Testis (tissue), 3 donors: ENCODE measurements around the gene WNT16. TPM values are rescaled to one million over a fixed set of nuclear protein-coding genes. Genes with fewer than 3 reads are reported as not detected.

Experiments
- DNase-seq: peaks from one replicate; pipeline ENCODE4 v3.0.0-alpha.2; 2019
- H3K27ac ChIP-seq, 2 donors: fragments of 200-600 bp; sonication (generic); one replicate each; pipeline ENCODE4 v1.5.1; 2019
- H3K27me3 ChIP-seq: fragments of 200-600 bp; sonication (generic); one replicate; pipeline ENCODE4 v1.5.1; 2019
- H3K36me3 ChIP-seq: fragments of 200-600 bp; sonication (generic); one replicate; pipeline ENCODE4 v1.5.1; 2017; ENCODE audit warnings: low read depth; ENCODE audit errors: missing control alignments
- H3K4me1 ChIP-seq: fragments of 200-600 bp; sonication (generic); one replicate; pipeline ENCODE4 v1.5.1; 2019
- H3K4me3 ChIP-seq, 2 donors: fragments of 200-600 bp; sonication (generic); one replicate each; pipeline ENCODE4 v1.5.1; 2017 to 2019
- H3K9me3 ChIP-seq: fragments of 200-600 bp; sonication (generic); one replicate; pipeline ENCODE4 v1.5.1; 2017
- CTCF ChIP-seq, 3 experiments: fragments of 450-650 bp in 2 of 3; fragments of 200-600 bp in 1 of 3; sonication (generic) in 1 of 3; IDR thresholded peaks; one replicate each; pipeline ENCODE4 v1.5.1; 2016 to 2019; ENCODE audit warnings: antibody characterized with exemption in 3 of 3, mild to moderate bottlenecking in 2 of 3, moderate library complexity in 1 of 3
- POLR2A ChIP-seq: fragments of 450-650 bp; IDR thresholded peaks from one replicate; pipeline ENCODE4 v1.6.1; 2017; ENCODE audit warnings: antibody characterized with exemption, mild to moderate bottlenecking, moderate library complexity
- WGBS, 2 donors: methylation state at CpG; one replicate each; pipeline ENCODE4 v1.1.5; 2018; 5-methylcytosine and 5-hydroxymethylcytosine counted together
- intact Hi-C: fragments of 100-400 bp; cut with DNase I; formaldehyde crosslinking; loops from one replicate; pipeline ENCODE4 v1.15.1; 2023; ENCODE audit warnings: low total_unique reads
- polyA plus RNA-seq: library from polyadenylated mRNA; stranded (reverse); fragments of 350-450 nt; fragmentation: Illumina TruSeq; extraction: RNeasy Lipid Tissue Mini Kit (QIAGEN cat#74804); gene quantifications from one replicate; pipeline ENCODE4 v1.2.3, GENCODE V29; 2014; ENCODE audit warnings: low read depth, low replicate concordance; ENCODE audit not compliant: insufficient read depth
- total RNA-seq, 2 donors: library from RNA; depleted of rRNA; stranded (reverse); fragments of >200 nt; gene quantifications; one replicate each; pipeline ENCODE4 v1.2.3, GENCODE V29; 2016

The WNT16 gene
- total and polyA plus RNA-seq, 3 donors from 2014 or later, result 0.12 to 0.51 TPM; not detected in 1

- WGBS, 2 donors, result 91 to 100% methylated on average over 1 of the region's 1 CpG
- Histone ChIP-seq H3K9me3 (no peaks in the 10 kb centered on the region), H3K4me1 (no peaks in the 10 kb centered on the region), H3K27ac (no peak overlapping the region), H3K36me3 (no peaks in the 10 kb centered on the region), H3K4me3 (no peak overlapping the region), H3K27me3 (no peaks in the 10 kb centered on the region)
- no peak for DNase-seq
- TF ChIP-seq POLR2A, result no peak
- no peak for TF ChIP-seq CTCF (IDR thresholded peaks at IDR 0.05)
- intact Hi-C loops, result no loop called here
Observed at GRCh38 chr7:121304102-121304658, 24.6 kb upstream of the WNT16 start.

GRCh38 chr7:121305109-121305508 lies 23.7 kb upstream of the WNT16 start:
- DNase-seq, result no peak
- no peak overlapping the region for H3K4me3 ChIP-seq
- 84 to 86% methylated on average over 3 of the region's 3 CpGs for WGBS, 2 donors
- H3K27ac ChIP-seq, result no peak overlapping the region
- no peaks in the 10 kb centered on the region for H3K36me3 ChIP-seq
- H3K27me3 ChIP-seq, result no peaks in the 10 kb centered on the region
- intact Hi-C loops, result no loop called here
- H3K9me3 ChIP-seq, result no peaks in the 10 kb centered on the region
- no peaks in the 10 kb centered on the region for H3K4me1 ChIP-seq
- no peak for TF ChIP-seq POLR2A
- TF ChIP-seq CTCF (IDR thresholded peaks at IDR 0.05), result no peak

- no peak overlapping the region for H3K27ac ChIP-seq
- WGBS, 2 donors, result 67 to 68% methylated on average over 3 of the region's 3 CpGs
Observed at GRCh38 chr7:121306565-121306964, 22.2 kb upstream of the WNT16 start.

GRCh38 chr7:121307021-121307574 lies 21.7 kb upstream of the WNT16 start:
- Histone ChIP-seq H3K4me3 (no peak overlapping the region), H3K4me1 (no peaks in the 10 kb centered on the region), H3K27ac (no peak overlapping the region), H3K36me3 (no peaks in the 10 kb centered on the region), H3K27me3 (no peaks in the 10 kb centered on the region), H3K9me3 (no peaks in the 10 kb centered on the region)
- WGBS, 2 donors, result 71 to 74% methylated on average over 4 of the region's 4 CpGs
- intact Hi-C loops, result no loop called here
- no peak for DNase-seq
- no peak for TF ChIP-seq POLR2A
- TF ChIP-seq CTCF (IDR thresholded peaks at IDR 0.05), result no peak

More at GRCh38 chr7:121306565-121306964, 22.2 kb upstream of the WNT16 start:
- Histone ChIP-seq H3K4me3 (no peak overlapping the region), H3K27me3 (no peaks in the 10 kb centered on the region), H3K36me3 (no peaks in the 10 kb centered on the region), H3K9me3 (no peaks in the 10 kb centered on the region), H3K4me1 (no peaks in the 10 kb centered on the region)
- TF ChIP-seq CTCF (IDR thresholded peaks at IDR 0.05), result no peak
- TF ChIP-seq POLR2A, result no peak
- intact Hi-C loops, result no loop called here
- no peak for DNase-seq

- H3K27ac ChIP-seq, result no peak overlapping the region
- no peaks in the 10 kb centered on the region for H3K36me3 ChIP-seq
- TF ChIP-seq POLR2A, result no peak
- TF ChIP-seq CTCF (IDR thresholded peaks at IDR 0.05), result no peak
- WGBS, 2 donors, result 64 to 85% methylated on average over 3 of the region's 3 CpGs
- no peaks in the 10 kb centered on the region for H3K27me3 ChIP-seq
- intact Hi-C loops, result no loop called here
- H3K4me1 ChIP-seq, result no peaks in the 10 kb centered on the region
- no peak for DNase-seq
- H3K9me3 ChIP-seq, result no peaks in the 10 kb centered on the region
- H3K4me3 ChIP-seq, result no peak overlapping the region
Observed at GRCh38 chr7:121313220-121313792, 15.5 kb upstream of the WNT16 start.
